Calu3 (cell line): ENCODE measurements around the gene NAA15. TPM values are rescaled to one million over a fixed set of nuclear protein-coding genes. Genes with fewer than 3 reads are reported as not detected.

Source experiments
- BruUV-seq: library from RNA; stranded (reverse); fragments of 400-500 nt; replicated peaks from 2 replicates; lab custom pipeline; 2021; lab: Mats Ljungman, UMichigan
- CTCF ChIA-PET: fragments of 300-600 bp; sonication (Branson Sonifier 250); formaldehyde crosslinking; loops from one replicate; lab custom pipeline; 2022; ENCODE audit warnings: antibody characterized with exemption; lab: Charles Lee
- DNase-seq: peaks from one replicate; pipeline ENCODE4 v3.0.0; 2022
- H3K27ac Mint-ChIP-seq: one replicate; pipeline ENCODE4 v1.8.0; 2022; ENCODE audit warnings: mixed read lengths; ENCODE audit not compliant: unreplicated experiment
- H3K27me3 Mint-ChIP-seq: one replicate; pipeline ENCODE4 v1.8.0; 2022; ENCODE audit warnings: mixed read lengths; ENCODE audit not compliant: unreplicated experiment
- H3K36me3 Mint-ChIP-seq: one replicate; pipeline ENCODE4 v1.8.0; 2022; ENCODE audit warnings: mild to moderate bottlenecking, moderate library complexity, mixed read lengths; ENCODE audit not compliant: insufficient read depth, unreplicated experiment
- H3K4me1 Mint-ChIP-seq: one replicate; pipeline ENCODE4 v1.8.0; 2022; ENCODE audit warnings: mild to moderate bottlenecking, low read depth, mixed read lengths; ENCODE audit not compliant: unreplicated experiment
- H3K4me3 Mint-ChIP-seq: one replicate; pipeline ENCODE4 v1.8.0; 2022; ENCODE audit warnings: mild to moderate bottlenecking, low read depth, moderate library complexity, mixed read lengths; ENCODE audit not compliant: unreplicated experiment
- H3K9me3 Mint-ChIP-seq: one replicate; pipeline ENCODE4 v1.8.0; 2022; ENCODE audit warnings: low read depth, mixed read lengths; ENCODE audit not compliant: unreplicated experiment
- CTCF ChIP-seq: fragments of 200-600 bp; IDR thresholded peaks from one replicate; pipeline ENCODE4 v1.8.0; 2022; ENCODE audit warnings: antibody characterized with exemption; ENCODE audit not compliant: unreplicated experiment
- intact Hi-C: fragments of 100-400 bp; cut with micrococcal nuclease; formaldehyde crosslinking; loops from one replicate; pipeline ENCODE4 v1.10.0; 2022; ENCODE audit not compliant: unreplicated experiment
- total RNA-seq: library from RNA; stranded (reverse); gene quantifications from 2 replicates; pipeline ENCODE4 v1.2.3, GENCODE V29; 2022

NAA15 gene
- total RNA-seq, 1 experiment from 2014 or later = 45.2 TPM

- Mint-ChIP-seq H3K4me3 (no peak overlapping the region), H3K9me3 (no peaks in the 10 kb centered on the region), H3K4me1 (no peaks in the 10 kb centered on the region), H3K36me3 (peaks cover 11% of the 10 kb centered on the region), H3K27me3 (peaks cover 12% of the 10 kb centered on the region), H3K27ac (no peak overlapping the region)
- BruUV-seq = no TSS peak
- intact Hi-C loops = no loop called here
- TF ChIP-seq CTCF = no peak
- CTCF ChIA-PET = interaction anchor here (3.3 kb wide), 1 partner anchor 13 kb away, joined by 13 read pairs; no protein-coding TSS in a partner anchor
- DNase-seq = no peak
These were observed 18.6 kb upstream of the NAA15 start for GRCh38 chr4:139282721-139283075.

- Mint-ChIP-seq H3K4me3 (no peak overlapping the region), H3K27me3 (no peaks in the 10 kb centered on the region), H3K27ac (no peak overlapping the region), H3K36me3 (peaks cover 8% of the 10 kb centered on the region), H3K4me1 (no peaks in the 10 kb centered on the region), H3K9me3 (no peaks in the 10 kb centered on the region)
- no peak for TF ChIP-seq CTCF
- intact Hi-C loops = no loop called here
- DNase-seq = no peak
- BruUV-seq = no TSS peak
- CTCF ChIA-PET = interaction anchor here (0.6 kb wide), 1 partner anchor 189 kb away, joined by 4 read pairs; no protein-coding TSS in a partner anchor
These were observed 15.1 kb upstream of the NAA15 start for GRCh38 chr4:139286186-139286698.

DNA sequence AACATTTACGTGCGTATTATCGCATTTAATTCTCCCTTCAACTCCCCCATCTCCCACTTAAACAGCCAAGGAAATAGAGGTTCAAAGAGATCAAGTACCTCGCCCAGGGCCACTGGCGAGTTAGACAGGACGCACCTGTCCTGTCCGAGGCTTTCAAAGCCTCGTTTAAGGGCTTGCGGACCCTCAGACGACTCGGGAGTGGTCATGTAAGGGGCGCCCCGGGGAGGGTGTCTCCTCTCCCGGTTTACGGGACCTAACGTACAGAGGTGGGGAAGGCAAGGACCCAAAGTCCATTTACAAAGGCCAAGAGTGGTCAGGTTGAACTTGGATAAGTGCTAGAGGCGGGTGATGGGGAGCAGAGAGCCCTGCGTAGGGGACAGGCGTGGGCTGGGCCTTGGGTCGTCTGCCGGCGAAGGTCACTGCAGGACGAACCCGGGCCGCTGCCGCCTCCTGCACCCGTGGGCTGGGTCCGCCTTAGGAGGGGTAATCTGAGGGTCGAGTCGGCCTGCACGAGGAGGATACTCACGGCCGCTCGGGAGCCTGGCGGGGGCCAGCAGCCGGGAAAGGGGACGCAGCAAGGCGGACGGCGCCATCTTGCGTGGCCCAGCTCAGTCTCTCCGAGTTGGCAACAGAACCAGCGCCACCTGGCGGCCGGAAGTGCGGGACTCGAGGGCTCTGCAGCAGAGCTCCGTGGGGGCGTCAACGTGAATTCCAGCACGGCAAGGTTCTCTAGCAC is 5.9 kb upstream of the NAA15 start:
- intact Hi-C loops = loop anchor here (1.0 to 5.0 kb wide), 2 partner anchors 66 to 198 kb away; no protein-coding TSS in a partner anchor
- peak; percentile 85 for TF ChIP-seq CTCF
- Mint-ChIP-seq H3K36me3 (peaks cover 16% of the 10 kb centered on the region), H3K27ac (peak overlapping the region; percentile 87), H3K27me3 (no peaks in the 10 kb centered on the region), H3K4me3 (peak overlapping the region; percentile 97), H3K4me1 (no peaks in the 10 kb centered on the region), H3K9me3 (no peaks in the 10 kb centered on the region)
- CTCF ChIA-PET = interaction anchor here (1.1 to 1.7 kb wide), 3 partner anchors 13 to 265 kb away, joined by 4 to 13 read pairs (median 7); partner anchors contain the start of gene ELF2
- TSS peak; percentile 61 for BruUV-seq
- DNase-seq = peak; percentile 95

DNA sequence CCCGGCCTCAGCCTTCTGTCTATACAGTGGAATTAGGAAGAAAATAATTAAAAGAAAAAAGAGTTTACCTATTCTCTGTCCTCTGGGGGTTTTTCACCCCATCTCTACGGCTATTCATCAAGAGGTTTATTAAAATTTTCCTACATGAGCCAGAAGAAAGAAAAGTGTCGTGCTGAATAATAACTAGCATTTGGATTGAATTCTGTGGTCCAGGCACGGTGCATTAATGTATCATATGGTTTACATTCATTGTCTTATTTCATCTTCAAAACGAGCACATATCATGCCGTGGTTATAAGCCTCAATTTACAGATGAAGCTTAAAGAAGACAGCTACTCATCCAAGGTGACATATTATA is 5.4 kb upstream of the NAA15 start:
- CTCF ChIA-PET = interaction anchor here (1.1 to 1.7 kb wide), 3 partner anchors 13 to 265 kb away, joined by 4 to 13 read pairs (median 7); partner anchors contain the start of gene ELF2
- H3K27me3 Mint-ChIP-seq = no peaks in the 10 kb centered on the region
- H3K36me3 Mint-ChIP-seq = peaks cover 21% of the 10 kb centered on the region
- no peak overlapping the region for H3K27ac Mint-ChIP-seq
- intact Hi-C loops = loop anchor here (1.0 to 5.0 kb wide), 2 partner anchors 67 to 199 kb away; no protein-coding TSS in a partner anchor
- no peak for DNase-seq
- H3K9me3 Mint-ChIP-seq = no peaks in the 10 kb centered on the region
- H3K4me3 Mint-ChIP-seq = peak overlapping the region; percentile 97
- no TSS peak for BruUV-seq
- TF ChIP-seq CTCF = no peak
- no peaks in the 10 kb centered on the region for H3K4me1 Mint-ChIP-seq
